Measurements from ENCODE around the gene PIGO. TPM values are rescaled to one million over a fixed set of nuclear protein-coding genes. Genes with fewer than 3 reads are reported as not detected.

Gene PIGO
- total and polyA plus RNA-seq, 10 of the 15 experiments (the other 5 are each of a cell fraction or from before 2014, with no cell fraction given), result 8.2 to 23.3 (median 18.4) TPM

DNA sequence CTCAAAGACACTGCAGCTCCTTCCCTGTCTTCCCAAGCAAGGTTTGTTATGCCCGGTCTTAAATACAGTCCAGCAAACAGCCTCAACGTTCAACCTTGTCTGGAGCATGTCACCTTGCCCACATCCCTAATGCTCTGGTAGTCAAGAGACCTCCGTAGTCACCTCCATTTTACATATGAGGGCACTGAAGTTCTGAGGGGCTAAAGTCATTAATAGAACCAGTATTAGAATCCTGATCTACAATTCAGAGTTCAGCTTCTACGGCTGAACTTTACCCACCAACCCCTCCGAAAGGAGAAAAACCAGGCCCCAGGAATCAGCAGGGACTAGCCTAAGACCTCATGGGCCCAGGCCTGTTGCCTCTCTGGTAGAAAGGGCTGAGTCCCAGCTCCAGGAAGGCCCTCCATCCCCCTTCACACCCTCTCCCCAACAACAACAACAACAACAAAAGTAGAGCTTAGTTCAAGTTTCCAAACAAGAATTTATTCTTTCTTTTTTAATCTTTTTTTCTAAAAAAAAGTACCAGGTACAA is 7.3 kb upstream of the PIGO start:
- Histone ChIP-seq H2AFZ (ENCODE audit: control insufficient read depth, low read depth, low read length) (peak overlapping the region; percentile 94; the same call in 1 of the 2 replicates), H3K36me3 (ENCODE audit: control insufficient read depth in 2 of 2, insufficient read depth in 2 of 2, low read length in 1 of 2) (peaks cover 9 to 16% of the 10 kb centered on the region in 2 experiments), H3K4me3 (peak overlapping the region; percentile 79), H4K20me1 (ENCODE audit: control insufficient read depth, insufficient read depth) (no peaks in the 10 kb centered on the region), H3K4me1 (ENCODE audit: control insufficient read depth, insufficient read depth, low read length) (peaks cover 5% of the 10 kb centered on the region), H3K4me2 (ENCODE audit: control insufficient read depth, insufficient read depth) (peak overlapping the region; percentile 77), H3K9me3 (replicated peaks; ENCODE audit: control insufficient read depth, insufficient read depth, low read length) (no peaks in the 10 kb centered on the region), H3K9ac (ENCODE audit: control insufficient read depth, insufficient read depth, low read length) (no peak overlapping the region; the same call in 1 of the 2 replicates), H3K27me3 (replicated peaks in 1 of 2; ENCODE audit: control insufficient read depth in 2 of 2, insufficient read depth in 2 of 2, low read length in 1 of 2) (no peaks in the 10 kb centered on the region), H3K79me2 (ENCODE audit: control insufficient read depth, insufficient read depth, low read length) (peaks cover 14% of the 10 kb centered on the region), H3K27ac (ENCODE audit: control insufficient read depth, insufficient read depth) (peak overlapping the region; percentile 35; the same call in 1 of the 2 replicates)
- intact Hi-C loops (cut with micrococcal nuclease; ENCODE audit: unreplicated experiment) (loop anchor here (1.0 to 2.0 kb wide), 2 partner anchors 8 to 25 kb away; partner anchors contain the start of gene FANCG), in situ Hi-C loops (cut with MboI) (loop anchor here (10.0 kb wide), 2 partner anchors 631 to 711 kb away; partner anchors contain the start of genes CREB3, HINT2, SPAG8 and TLN1)
- CTCF ChIA-PET, result interaction anchor here (0.7 to 2.5 kb wide), 6 partner anchors 8 to 52 kb away, joined by 3 to 11 read pairs (median 4); partner anchors contain the start of gene VCP
- no peak for TF ChIP-seq ZZZ3 (IDR thresholded peaks at IDR 0.05; ENCODE audit: control insufficient read depth, insufficient read length, low read depth)
- no peak for TF ChIP-seq KAT2A (conservative IDR thresholded peaks at IDR 0.05; ENCODE audit: control insufficient read depth, low read depth, low read length)
- no peak for TF ChIP-seq CREB1 (IDR thresholded peaks at IDR 0.05; ENCODE audit: low read depth)
- no peak for TF ChIP-seq CHD2 (IDR thresholded peaks at IDR 0.05; ENCODE audit: borderline replicate concordance, low read depth, low read length)
- TF ChIP-seq CEBPB (IDR thresholded peaks at IDR 0.05; ENCODE audit: borderline replicate concordance in 1 of 2, low read depth in 2 of 2, low read length in 2 of 2), result no peak
- no peak for TF ChIP-seq BCL11A (IDR thresholded peaks at IDR 0.05; ENCODE audit: low read depth, low read length)
- TF ChIP-seq HDGF (IDR thresholded peaks at IDR 0.05), result no peak
- TF ChIP-seq NRF1 (conservative IDR thresholded peaks at IDR 0.05; ENCODE audit: low read depth, low read length), result no peak
- no peak for TF ChIP-seq RELA (IDR thresholded peaks at IDR 0.05; ENCODE audit: borderline replicate concordance, partially characterized antibody)
- no peak for TF ChIP-seq TCF7 (IDR thresholded peaks at IDR 0.05; ENCODE audit: borderline replicate concordance)
- TF ChIP-seq ZBTB33 (IDR thresholded peaks at IDR 0.05), result no peak
- TF ChIP-seq MTA3 (IDR thresholded peaks at IDR 0.05; ENCODE audit: borderline replicate concordance, low read length), result no peak
- TF ChIP-seq JUND (IDR thresholded peaks at IDR 0.05; ENCODE audit: low read depth, low read length), result no peak
- TF ChIP-seq, protein P1, sequence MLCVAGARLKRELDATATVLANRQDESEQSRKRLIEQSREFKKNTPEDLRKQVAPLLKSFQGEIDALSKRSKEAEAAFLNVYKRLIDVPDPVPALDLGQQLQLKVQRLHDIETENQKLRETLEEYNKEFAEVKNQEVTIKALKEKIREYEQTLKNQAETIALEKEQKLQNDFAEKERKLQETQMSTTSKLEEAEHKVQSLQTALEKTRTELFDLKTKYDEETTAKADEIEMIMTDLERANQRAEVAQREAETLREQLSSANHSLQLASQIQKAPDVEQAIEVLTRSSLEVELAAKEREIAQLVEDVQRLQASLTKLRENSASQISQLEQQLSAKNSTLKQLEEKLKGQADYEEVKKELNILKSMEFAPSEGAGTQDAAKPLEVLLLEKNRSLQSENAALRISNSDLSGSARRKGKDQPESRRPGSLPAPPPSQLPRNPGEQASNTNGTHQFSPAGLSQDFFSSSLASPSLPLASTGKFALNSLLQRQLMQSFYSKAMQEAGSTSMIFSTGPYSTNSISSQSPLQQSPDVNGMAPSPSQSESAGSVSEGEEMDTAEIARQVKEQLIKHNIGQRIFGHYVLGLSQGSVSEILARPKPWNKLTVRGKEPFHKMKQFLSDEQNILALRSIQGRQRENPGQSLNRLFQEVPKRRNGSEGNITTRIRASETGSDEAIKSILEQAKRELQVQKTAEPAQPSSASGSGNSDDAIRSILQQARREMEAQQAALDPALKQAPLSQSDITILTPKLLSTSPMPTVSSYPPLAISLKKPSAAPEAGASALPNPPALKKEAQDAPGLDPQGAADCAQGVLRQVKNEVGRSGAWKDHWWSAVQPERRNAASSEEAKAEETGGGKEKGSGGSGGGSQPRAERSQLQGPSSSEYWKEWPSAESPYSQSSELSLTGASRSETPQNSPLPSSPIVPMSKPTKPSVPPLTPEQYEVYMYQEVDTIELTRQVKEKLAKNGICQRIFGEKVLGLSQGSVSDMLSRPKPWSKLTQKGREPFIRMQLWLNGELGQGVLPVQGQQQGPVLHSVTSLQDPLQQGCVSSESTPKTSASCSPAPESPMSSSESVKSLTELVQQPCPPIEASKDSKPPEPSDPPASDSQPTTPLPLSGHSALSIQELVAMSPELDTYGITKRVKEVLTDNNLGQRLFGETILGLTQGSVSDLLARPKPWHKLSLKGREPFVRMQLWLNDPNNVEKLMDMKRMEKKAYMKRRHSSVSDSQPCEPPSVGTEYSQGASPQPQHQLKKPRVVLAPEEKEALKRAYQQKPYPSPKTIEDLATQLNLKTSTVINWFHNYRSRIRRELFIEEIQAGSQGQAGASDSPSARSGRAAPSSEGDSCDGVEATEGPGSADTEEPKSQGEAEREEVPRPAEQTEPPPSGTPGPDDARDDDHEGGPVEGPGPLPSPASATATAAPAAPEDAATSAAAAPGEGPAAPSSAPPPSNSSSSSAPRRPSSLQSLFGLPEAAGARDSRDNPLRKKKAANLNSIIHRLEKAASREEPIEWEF (IDR thresholded peaks at IDR 0.05; ENCODE audit: insufficient replicate concordance, low read depth, low read length), result no peak
- no peak for TF ChIP-seq STAT3 (IDR thresholded peaks at IDR 0.05; ENCODE audit: low read depth, low read length)
- TF ChIP-seq ASH2L (IDR thresholded peaks at IDR 0.05; ENCODE audit: borderline replicate concordance, low read depth), result no peak
- TF ChIP-seq NR2C1 (IDR thresholded peaks at IDR 0.05), result no peak
- TF ChIP-seq PAX8 (IDR thresholded peaks at IDR 0.05), result no peak
- DNase-seq (ENCODE audit: low read depth, low spot score) (no peak), FAIRE-seq (no peak), ATAC-seq (no peak)
- RAD21 ChIA-PET (ENCODE audit: unreplicated experiment), result interaction anchor here (0.7 to 1.4 kb wide), 9 partner anchors 8 to 450 kb away, joined by 3 to 7 read pairs (median 4); partner anchors contain the start of genes ATOSB and VCP
- SMC1A ChIA-PET (ENCODE audit: uncharacterized antibody, unreplicated experiment), result interaction anchor here (0.6 to 1.8 kb wide), 3 partner anchors 9 to 166 kb away, joined by 3 to 5 read pairs (median 4); no protein-coding TSS in a partner anchor
- POLR2A ChIA-PET, result interaction anchor here (0.6 to 3.5 kb wide), 7 partner anchors 8 to 455 kb away, joined by 3 to 27 read pairs (median 11); partner anchors contain the start of genes ATOSB, FANCG and VCP
- WGBS (ENCODE audit: insufficient coverage, insufficient replicate concordance, low lambda C conversion rate, missing lambda C conversion rate), result 58% methylated on average over 5 of the region's 5 CpGs
- BruUV-seq (replicated peaks), result no TSS peak
